Keratinocyte (primary cell): Measurements from ENCODE around the gene CCDC175. TPM values are rescaled to one million over a fixed set of nuclear protein-coding genes. Genes with fewer than 3 reads are reported as not detected.
A peak's percentile ranks its signal among the peaks of the same experiment; 100 is the strongest.

ENCODE experiments used
- DNase-seq: peaks from one replicate; pipeline ENCODE4 v3.0.0-alpha.2; 2011; ENCODE audit warnings: low read depth, missing footprints, low spot score
- FAIRE-seq: peaks from 2 replicates; lab custom pipeline; 2011; peaks lifted over from hg19 to GRCh38; lab: Jason Lieb, UNC
- H2AFZ ChIP-seq: 2 replicates; pipeline ENCODE4 v1.6.0; 2012; ENCODE audit warnings: low read length, control low read depth, inconsistent platforms; ENCODE audit not compliant: control insufficient read depth
- H3K27ac ChIP-seq: 2 replicates; pipeline ENCODE4 v1.5.1; 2011; ENCODE audit warnings: low read length; ENCODE audit not compliant: control insufficient read depth, insufficient read depth
- H3K27me3 ChIP-seq: 3 replicates; pipeline ENCODE4 v1.6.0; 2011; ENCODE audit warnings: low read length; ENCODE audit not compliant: control insufficient read depth, insufficient read depth; ENCODE audit errors: extremely low read depth
- H3K36me3 ChIP-seq, 2 experiments: 2 replicates in 1 of 2; 3 replicates in 1 of 2; pipeline ENCODE4 v1.5.1; 2011; ENCODE audit warnings: low read length in 2 of 2, mild to moderate bottlenecking in 1 of 2; ENCODE audit not compliant: control insufficient read depth in 2 of 2, insufficient read depth in 2 of 2; ENCODE audit errors: extremely low read depth in 1 of 2
- H3K4me1 ChIP-seq: 3 replicates; pipeline ENCODE4 v1.5.1; 2011; ENCODE audit warnings: low read length; ENCODE audit not compliant: control insufficient read depth, insufficient read depth; ENCODE audit errors: extremely low read depth
- H3K4me2 ChIP-seq: 3 replicates; pipeline ENCODE4 v1.6.0; 2011; ENCODE audit warnings: low read depth, low read length; ENCODE audit not compliant: control insufficient read depth, insufficient read depth; ENCODE audit errors: extremely low read depth
- H3K4me3 ChIP-seq, 3 experiments: fragments of 200-600 bp in 1 of 3; sonication (generic) in 1 of 3; 2 replicates in 2 of 3; 3 replicates in 1 of 3; pipeline ENCODE4 v1.5.1; 2011 to 2016; ENCODE audit warnings: low read length in 3 of 3, mild to moderate bottlenecking in 3 of 3, control low read depth in 2 of 3, inconsistent platforms in 1 of 3, low read depth in 1 of 3, mixed read lengths in 1 of 3, mixed run types in 1 of 3, moderate library complexity in 1 of 3; ENCODE audit not compliant: control insufficient read depth in 2 of 3, insufficient read depth in 2 of 3; ENCODE audit errors: extremely low read depth in 1 of 3
- H3K79me2 ChIP-seq: 2 replicates; pipeline ENCODE4 v1.6.0; 2012; ENCODE audit warnings: low read length; ENCODE audit not compliant: control insufficient read depth, insufficient read depth
- H3K9ac ChIP-seq: 3 replicates; pipeline ENCODE4 v1.6.0; 2011; ENCODE audit warnings: low read length; ENCODE audit not compliant: control insufficient read depth, insufficient read depth; ENCODE audit errors: extremely low read depth
- H3K9me1 ChIP-seq: 3 replicates; pipeline ENCODE4 v1.6.0; 2011; ENCODE audit warnings: low read length; ENCODE audit not compliant: control insufficient read depth, insufficient read depth; ENCODE audit errors: extremely low read depth
- H3K9me3 ChIP-seq: 2 replicates; pipeline ENCODE4 v1.5.1; 2012; ENCODE audit warnings: low read depth, low read length; ENCODE audit not compliant: control insufficient read depth
- H4K20me1 ChIP-seq: 3 replicates; pipeline ENCODE4 v1.6.0; 2011; ENCODE audit warnings: low read length; ENCODE audit not compliant: control insufficient read depth, insufficient read depth; ENCODE audit errors: extremely low read depth
- EZH2 ChIP-seq: IDR thresholded peaks from one replicate; pipeline ENCODE4 v1.6.1; 2012; ENCODE audit warnings: inconsistent platforms, mild to moderate bottlenecking, low read length, moderate library complexity
- dilution Hi-C: fragments of 300-500 bp; cut with MboI; formaldehyde crosslinking; loops from one replicate; pipeline ENCODE4 v1.7.0; 2020; ENCODE audit warnings: low sequenced_read_pairs; ENCODE audit not compliant: extremely low pct_ligation_motif_present
- polyA plus RNA-seq, 5 experiments: library from polyadenylated mRNA; depleted of rRNA in 3 of 5; stranded (reverse) in 3 of 5; stranded (forward) in 1 of 5; unstranded in 1 of 5; fragments of >200 nt; gene quantifications; 1 replicate in 1 of 5; 2 replicates in 3 of 5; 3 replicates in 1 of 5; pipeline versions ENCODE4 v1.2.1 to v1.2.3, GENCODE V29; 2011 to 2012; ENCODE audit warnings: missing spikeins in 2 of 5, low read depth in 1 of 5, low replicate concordance in 1 of 5
- TF ChIP-seq, protein P1 (sequence below), 3 experiments: IDR thresholded peaks in 1 of 3; conservative IDR thresholded peaks in 1 of 3; optimal IDR thresholded peaks in 1 of 3; 2 replicates in 2 of 3; 3 replicates in 1 of 3; pipeline versions ENCODE3 to v1.5.1; 2011; ENCODE audit warnings: low read length in 3 of 3, mild to moderate bottlenecking in 3 of 3, moderate library complexity in 2 of 3, control low read depth in 1 of 3, inconsistent platforms in 1 of 3; ENCODE audit not compliant: insufficient read depth in 2 of 3; ENCODE audit errors: extremely low read depth in 1 of 3

CCDC175 gene
- polyA plus RNA-seq, 1 donor (not counting 4 experiments of a cell fraction or from before 2014, with no cell fraction given) = not detected

DNA sequence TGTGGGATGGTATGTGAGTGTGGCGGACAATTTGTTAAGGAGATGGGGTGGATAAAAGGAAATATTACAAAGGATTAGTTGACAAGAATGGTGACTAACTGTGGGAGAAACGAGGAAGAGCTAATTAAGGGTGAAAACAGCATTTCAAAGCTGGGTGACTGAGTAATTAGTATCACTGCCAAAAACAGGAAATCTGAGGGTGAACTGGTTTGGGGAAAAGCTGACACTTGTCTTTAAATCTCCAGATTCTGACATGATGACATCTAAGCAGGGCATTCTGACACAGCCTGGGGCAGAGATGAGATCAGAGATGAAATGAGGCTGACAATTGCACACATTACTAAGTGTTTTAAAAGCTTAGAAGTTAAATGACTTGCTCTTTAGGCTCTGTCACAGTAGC, 42.4 kb upstream of the CCDC175 start:
- TF ChIP-seq, protein P1, sequence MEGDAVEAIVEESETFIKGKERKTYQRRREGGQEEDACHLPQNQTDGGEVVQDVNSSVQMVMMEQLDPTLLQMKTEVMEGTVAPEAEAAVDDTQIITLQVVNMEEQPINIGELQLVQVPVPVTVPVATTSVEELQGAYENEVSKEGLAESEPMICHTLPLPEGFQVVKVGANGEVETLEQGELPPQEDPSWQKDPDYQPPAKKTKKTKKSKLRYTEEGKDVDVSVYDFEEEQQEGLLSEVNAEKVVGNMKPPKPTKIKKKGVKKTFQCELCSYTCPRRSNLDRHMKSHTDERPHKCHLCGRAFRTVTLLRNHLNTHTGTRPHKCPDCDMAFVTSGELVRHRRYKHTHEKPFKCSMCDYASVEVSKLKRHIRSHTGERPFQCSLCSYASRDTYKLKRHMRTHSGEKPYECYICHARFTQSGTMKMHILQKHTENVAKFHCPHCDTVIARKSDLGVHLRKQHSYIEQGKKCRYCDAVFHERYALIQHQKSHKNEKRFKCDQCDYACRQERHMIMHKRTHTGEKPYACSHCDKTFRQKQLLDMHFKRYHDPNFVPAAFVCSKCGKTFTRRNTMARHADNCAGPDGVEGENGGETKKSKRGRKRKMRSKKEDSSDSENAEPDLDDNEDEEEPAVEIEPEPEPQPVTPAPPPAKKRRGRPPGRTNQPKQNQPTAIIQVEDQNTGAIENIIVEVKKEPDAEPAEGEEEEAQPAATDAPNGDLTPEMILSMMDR (optimal IDR thresholded peaks at IDR 0.05 in 1 of 3, IDR thresholded peaks at IDR 0.05 in 1 of 3, conservative IDR thresholded peaks at IDR 0.05 in 1 of 3; ENCODE audit: extremely low read depth in 1 of 3, insufficient read depth in 2 of 3, low read length in 3 of 3) = no peak
- no peak for TF ChIP-seq EZH2
- peak; percentile 36 for FAIRE-seq
- no peaks in the 10 kb centered on the region for H3K79me2 ChIP-seq
- no peak overlapping the region for H3K9ac ChIP-seq
- H3K9me1 ChIP-seq = no peaks in the 10 kb centered on the region
- no peaks in the 10 kb centered on the region for H4K20me1 ChIP-seq
- H3K27ac ChIP-seq = no peak overlapping the region
- dilution Hi-C loops = no loop called here
- H3K36me3 ChIP-seq = no peaks in the 10 kb centered on the region
- H3K4me2 ChIP-seq = no peak overlapping the region
- H3K27me3 ChIP-seq = no peaks in the 10 kb centered on the region
- H3K4me3 ChIP-seq = no peak overlapping the region
- peak; percentile 36 for DNase-seq
- H2AFZ ChIP-seq = no peak overlapping the region
- peaks cover 9% of the 10 kb centered on the region for H3K4me1 ChIP-seq
- H3K9me3 ChIP-seq = no peaks in the 10 kb centered on the region

DNA sequence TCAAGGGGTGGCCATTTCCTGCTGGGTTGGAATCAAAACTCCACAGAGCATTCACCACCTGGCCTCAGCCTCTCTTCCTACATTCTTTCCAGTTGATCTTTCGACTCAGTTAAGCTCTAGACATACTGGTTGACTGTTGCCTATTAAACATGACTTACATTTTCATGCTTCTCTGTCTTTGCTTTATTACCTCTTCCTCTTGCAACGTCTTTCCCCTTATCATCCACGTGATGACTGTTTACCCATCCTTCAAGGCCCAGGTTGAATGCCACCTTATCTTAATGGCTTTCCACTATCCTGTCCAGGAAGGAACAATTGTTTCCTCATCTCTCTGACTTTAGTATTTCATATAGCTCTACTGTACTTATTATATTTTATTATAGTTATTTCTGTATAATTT, 24.4 kb upstream of the CCDC175 start:
- Histone ChIP-seq H3K4me2 (no peak overlapping the region), H3K79me2 (no peaks in the 10 kb centered on the region), H3K36me3 (no peaks in the 10 kb centered on the region), H3K9me1 (no peaks in the 10 kb centered on the region), H3K4me3 (no peak overlapping the region), H2AFZ (no peak overlapping the region), H3K9me3 (no peaks in the 10 kb centered on the region), H3K27ac (no peak overlapping the region), H3K27me3 (peaks cover 4% of the 10 kb centered on the region), H3K9ac (no peak overlapping the region), H3K4me1 (no peaks in the 10 kb centered on the region), H4K20me1 (no peaks in the 10 kb centered on the region)
- dilution Hi-C loops = no loop called here
- DNase-seq (no peak), FAIRE-seq (no peak)
- no peak for TF ChIP-seq EZH2

DNA sequence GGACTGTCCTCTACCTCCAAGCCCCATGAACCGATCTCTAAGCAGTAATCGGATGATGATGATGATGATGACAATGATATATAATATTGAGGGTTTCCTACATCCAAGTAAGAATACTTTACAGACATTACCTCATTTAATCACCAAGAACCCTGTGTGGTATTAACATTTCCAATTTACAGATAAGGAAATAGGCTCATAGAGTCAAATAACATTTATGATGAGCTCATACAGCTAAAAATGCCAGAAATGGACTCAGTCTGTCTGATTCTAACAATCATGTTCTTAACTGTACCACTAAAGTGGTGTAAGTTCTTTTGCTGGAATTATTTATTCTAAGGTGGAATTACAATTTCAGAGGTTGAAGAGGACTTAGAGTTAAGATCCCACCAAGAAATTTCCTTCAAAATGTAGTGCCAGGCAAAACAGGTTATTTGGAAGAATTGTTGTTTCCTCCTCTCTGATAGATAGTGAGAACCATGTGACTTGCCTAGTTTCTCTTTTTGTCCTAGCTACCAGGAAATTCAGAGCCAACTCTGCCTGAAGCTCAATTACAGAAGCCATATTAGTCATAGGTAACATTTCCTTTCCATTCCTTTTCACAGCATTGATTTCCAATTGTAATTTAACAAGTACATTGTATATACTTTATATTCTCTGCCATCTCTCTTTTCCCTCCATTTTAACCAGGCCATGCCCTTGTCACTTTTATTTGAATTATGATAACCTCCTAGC, 23.8 kb upstream of the CCDC175 start:
- Histone ChIP-seq H3K36me3 (no peaks in the 10 kb centered on the region), H4K20me1 (no peaks in the 10 kb centered on the region), H3K4me3 (no peak overlapping the region), H2AFZ (no peak overlapping the region), H3K9me3 (no peaks in the 10 kb centered on the region), H3K27me3 (peaks cover 2% of the 10 kb centered on the region), H3K9me1 (no peaks in the 10 kb centered on the region), H3K4me1 (no peaks in the 10 kb centered on the region), H3K4me2 (no peak overlapping the region), H3K27ac (no peak overlapping the region), H3K79me2 (no peaks in the 10 kb centered on the region), H3K9ac (no peak overlapping the region)
- FAIRE-seq = no peak
- no peak for DNase-seq
- dilution Hi-C loops = no loop called here
- TF ChIP-seq, protein P1 (optimal IDR thresholded peaks at IDR 0.05 in 1 of 3, IDR thresholded peaks at IDR 0.05 in 1 of 3, conservative IDR thresholded peaks at IDR 0.05 in 1 of 3; ENCODE audit: extremely low read depth in 1 of 3, insufficient read depth in 2 of 3, low read length in 3 of 3) = no peak
